Progenitor cell of endocrine pancreas (in vitro differentiated cells): ENCODE data around the gene ZSWIM3. TPM values are rescaled to one million over a fixed set of nuclear protein-coding genes. Genes with fewer than 3 reads are reported as not detected.

Source experiments
- DNase-seq: peaks from one replicate; pipeline ENCODE4 v3.0.0; 2021; ENCODE audit warnings: low spot score; ENCODE audit not compliant: unreplicated experiment
- H3K27ac Mint-ChIP-seq: 2 replicates; pipeline ENCODE4 v1.8.0; 2021; ENCODE audit warnings: mild to moderate bottlenecking, moderate library complexity, mixed read lengths
- H3K27me3 Mint-ChIP-seq: 2 replicates; pipeline ENCODE4 v1.8.0; 2021; ENCODE audit warnings: mixed read lengths
- H3K36me3 Mint-ChIP-seq: 2 replicates; pipeline ENCODE4 v1.8.0; 2022; ENCODE audit warnings: mixed read lengths; ENCODE audit not compliant: insufficient read depth
- H3K4me1 Mint-ChIP-seq: 2 replicates; pipeline ENCODE4 v1.8.0; 2021; ENCODE audit warnings: low read depth, mixed read lengths
- H3K4me3 Mint-ChIP-seq: 2 replicates; pipeline ENCODE4 v1.8.0; 2021; ENCODE audit warnings: low read depth, mild to moderate bottlenecking, moderate library complexity, mixed read lengths
- H3K9me3 Mint-ChIP-seq: 2 replicates; pipeline ENCODE4 v1.8.0; 2021; ENCODE audit warnings: low read depth, mixed read lengths
- total RNA-seq: library from RNA; stranded (reverse); gene quantifications from 2 replicates; pipeline ENCODE4 v1.2.1, GENCODE V29; 2021
- TF ChIP-seq, protein P1 (sequence below): fragments of 200-600 bp; sonication (generic); IDR thresholded peaks from one replicate; pipeline ENCODE4 v1.5.0; 2021; ENCODE audit warnings: antibody characterized with exemption, mild to moderate bottlenecking; ENCODE audit not compliant: unreplicated experiment

ZSWIM3 gene
- total RNA-seq, 1 donor from 2014 or later = 7.9 TPM

- no peaks in the 10 kb centered on the region for H3K9me3 Mint-ChIP-seq
- H3K4me3 Mint-ChIP-seq = no peak overlapping the region
- peaks cover 7% of the 10 kb centered on the region for H3K4me1 Mint-ChIP-seq
- H3K36me3 Mint-ChIP-seq = peaks cover 7% of the 10 kb centered on the region
- TF ChIP-seq, protein P1, sequence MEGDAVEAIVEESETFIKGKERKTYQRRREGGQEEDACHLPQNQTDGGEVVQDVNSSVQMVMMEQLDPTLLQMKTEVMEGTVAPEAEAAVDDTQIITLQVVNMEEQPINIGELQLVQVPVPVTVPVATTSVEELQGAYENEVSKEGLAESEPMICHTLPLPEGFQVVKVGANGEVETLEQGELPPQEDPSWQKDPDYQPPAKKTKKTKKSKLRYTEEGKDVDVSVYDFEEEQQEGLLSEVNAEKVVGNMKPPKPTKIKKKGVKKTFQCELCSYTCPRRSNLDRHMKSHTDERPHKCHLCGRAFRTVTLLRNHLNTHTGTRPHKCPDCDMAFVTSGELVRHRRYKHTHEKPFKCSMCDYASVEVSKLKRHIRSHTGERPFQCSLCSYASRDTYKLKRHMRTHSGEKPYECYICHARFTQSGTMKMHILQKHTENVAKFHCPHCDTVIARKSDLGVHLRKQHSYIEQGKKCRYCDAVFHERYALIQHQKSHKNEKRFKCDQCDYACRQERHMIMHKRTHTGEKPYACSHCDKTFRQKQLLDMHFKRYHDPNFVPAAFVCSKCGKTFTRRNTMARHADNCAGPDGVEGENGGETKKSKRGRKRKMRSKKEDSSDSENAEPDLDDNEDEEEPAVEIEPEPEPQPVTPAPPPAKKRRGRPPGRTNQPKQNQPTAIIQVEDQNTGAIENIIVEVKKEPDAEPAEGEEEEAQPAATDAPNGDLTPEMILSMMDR = no peak
- no peak overlapping the region for H3K27ac Mint-ChIP-seq
- no peaks in the 10 kb centered on the region for H3K27me3 Mint-ChIP-seq
- no peak for DNase-seq
These were observed 29.4 kb downstream of the ZSWIM3 start for GRCh38 chr20:45886590-45887345.

DNA sequence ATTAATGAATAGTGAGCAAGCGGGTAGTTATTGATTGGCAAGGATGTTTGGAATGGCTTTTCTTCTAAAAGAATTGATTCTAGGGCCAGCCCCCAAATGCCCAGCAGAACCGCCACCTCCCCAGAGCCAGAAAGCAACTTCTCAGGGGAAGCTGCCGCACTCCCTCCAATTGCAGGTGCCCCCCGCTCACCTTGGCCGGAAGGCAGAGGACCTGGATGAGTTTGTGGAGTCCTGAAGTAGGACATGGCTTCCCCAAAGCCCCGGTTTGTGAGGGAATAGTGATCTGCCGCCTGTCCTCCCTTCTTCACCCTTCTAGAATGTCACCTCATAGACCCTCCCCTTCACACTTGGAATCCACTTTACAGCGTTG lies 29.9 kb downstream of the ZSWIM3 start, which contains the start of gene SPATA25:
Gene SPATA25 (minus strand): TSS at position 277 of the 370 bp plus-strand sequence. CDS start 32 bp downstream, at position 245.
- Mint-ChIP-seq H3K36me3 (peaks cover 7% of the 10 kb centered on the region), H3K27me3 (no peaks in the 10 kb centered on the region), H3K4me1 (peaks cover 7% of the 10 kb centered on the region), H3K27ac (no peak within 1 kb of the TSS), H3K4me3 (no peak within 1 kb of the TSS), H3K9me3 (no peaks in the 10 kb centered on the region)
- TF ChIP-seq, protein P1 = no peak
- no peak for DNase-seq

DNA sequence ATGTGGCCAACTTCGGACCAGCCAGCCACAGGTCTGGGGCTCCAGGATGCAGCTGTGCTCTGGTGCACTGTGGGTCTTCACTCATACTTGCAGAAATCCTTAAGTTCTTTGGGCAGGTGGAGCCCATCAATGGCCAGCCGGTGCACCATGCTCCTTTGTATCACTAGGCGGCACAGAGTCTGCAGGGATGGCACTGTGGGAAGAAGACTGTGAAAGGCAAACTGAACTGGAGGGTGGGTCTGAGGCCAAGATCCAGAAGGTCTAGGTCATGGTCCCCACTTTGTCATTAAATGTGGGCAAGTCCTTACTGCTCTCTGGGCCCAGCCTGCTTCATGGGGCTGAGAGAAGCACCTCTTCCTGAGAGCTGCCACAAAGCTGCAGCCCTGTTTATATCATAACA lies 31.3 kb downstream of the ZSWIM3 start:
- Mint-ChIP-seq H3K36me3 (peaks cover 3% of the 10 kb centered on the region), H3K4me1 (peaks cover 8% of the 10 kb centered on the region), H3K9me3 (no peaks in the 10 kb centered on the region), H3K27ac (no peak overlapping the region), H3K27me3 (no peaks in the 10 kb centered on the region), H3K4me3 (no peak overlapping the region)
- DNase-seq = no peak
- TF ChIP-seq, protein P1 = no peak

DNA sequence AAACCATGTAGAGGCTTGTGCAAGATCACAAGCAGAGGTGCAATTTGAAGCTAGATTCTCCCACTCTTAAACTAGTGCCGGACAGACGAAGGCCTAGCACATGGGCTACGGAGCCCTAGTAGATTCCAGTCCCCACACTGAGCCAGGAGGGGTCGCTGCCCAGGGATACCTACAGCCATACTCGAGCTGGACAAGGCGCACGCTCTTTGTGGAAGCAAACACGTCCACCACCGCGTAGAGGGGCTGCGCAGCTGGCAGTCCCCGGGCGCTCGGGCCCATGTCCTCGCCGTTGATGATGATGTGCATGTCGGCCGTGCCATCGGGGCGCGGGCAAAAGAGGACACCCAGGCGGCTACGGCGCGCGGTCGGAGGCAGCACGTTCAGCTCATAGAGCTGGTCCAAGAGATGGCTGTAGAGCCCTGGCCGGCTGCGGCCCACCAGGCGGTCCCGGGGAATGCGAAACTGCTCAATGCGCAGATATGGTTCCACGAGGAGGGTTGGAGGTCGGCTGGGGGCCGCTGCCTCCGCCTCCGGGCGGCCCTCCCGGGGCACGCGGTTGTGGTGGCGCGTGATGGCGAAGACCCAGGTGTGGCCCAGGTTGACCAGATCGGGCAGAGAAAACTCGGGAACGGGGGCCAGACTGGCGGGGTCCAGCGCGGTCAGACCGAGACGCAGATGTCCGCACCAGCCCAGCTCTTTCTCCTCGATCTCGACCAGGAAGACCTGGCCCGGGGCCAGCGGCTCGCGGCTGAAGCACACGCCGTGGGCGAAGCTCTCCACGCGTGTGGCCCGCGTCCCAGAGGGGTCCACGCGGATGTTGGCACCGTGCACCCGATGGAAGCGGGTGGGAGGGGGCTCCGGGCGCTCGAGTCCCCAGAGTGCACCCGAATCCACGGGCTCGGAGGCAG lies 32.9 kb downstream of the ZSWIM3 start:
- peaks cover 5% of the 10 kb centered on the region for H3K36me3 Mint-ChIP-seq
- TF ChIP-seq, protein P1 = peak; percentile 77

More for the DNA sequence above, 32.9 kb downstream of the ZSWIM3 start:
- Mint-ChIP-seq H3K9me3 (no peaks in the 10 kb centered on the region), H3K27me3 (no peaks in the 10 kb centered on the region), H3K4me1 (peaks cover 8% of the 10 kb centered on the region), H3K4me3 (peak overlapping the region; percentile 86), H3K27ac (peak overlapping the region; percentile 97)
- peak; percentile 69 for DNase-seq
